ENCODE results near the gene MRPS5.
"Not testable (repeated sequence)": the region's sequence is repeated elsewhere in the genome, so short reads cannot be mapped to it uniquely, and the experiment has no call there.

The MRPS5 gene

DNA sequence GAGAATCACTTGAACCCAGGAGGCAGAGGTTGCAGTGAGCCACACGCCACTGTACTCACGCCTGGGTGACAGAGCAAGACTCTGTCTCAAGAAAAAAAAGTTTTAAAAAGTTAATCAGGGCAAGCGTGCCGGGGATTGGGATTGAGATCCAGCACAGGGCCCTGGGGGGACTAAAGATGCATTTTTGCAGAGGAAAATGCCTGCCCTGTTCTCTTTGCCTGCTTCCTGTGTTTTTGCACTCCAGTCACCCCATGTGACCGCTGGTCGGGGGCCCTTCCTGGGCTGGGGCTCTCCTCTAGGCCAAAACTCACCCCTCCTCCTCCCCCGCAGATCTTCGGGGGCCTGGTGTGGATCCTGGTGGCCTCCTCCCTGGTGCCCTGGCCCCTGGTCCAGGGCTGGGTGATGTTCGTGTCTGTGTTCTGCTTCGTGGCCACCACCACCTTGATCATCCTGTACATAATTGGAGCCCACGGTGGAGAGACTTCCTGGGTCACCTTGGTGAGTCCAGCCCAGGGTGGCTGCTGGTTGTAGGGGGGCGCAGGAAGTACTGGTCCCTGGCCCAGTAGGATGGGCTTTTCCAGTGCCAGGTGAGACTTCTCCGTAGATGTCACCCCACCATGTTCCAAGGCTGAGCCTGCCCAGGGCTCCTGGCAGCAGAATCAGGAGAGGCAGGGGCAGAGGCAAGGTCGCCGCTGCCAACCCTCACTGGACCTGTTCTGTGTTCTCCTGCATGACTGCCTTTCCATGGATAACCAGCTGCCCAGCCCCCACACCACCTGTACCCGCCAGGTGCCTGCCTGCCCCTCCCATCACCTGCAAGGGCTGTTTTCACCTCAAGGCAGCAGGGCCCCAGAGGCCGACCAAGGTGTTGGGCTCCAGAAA, 73.7 kb downstream of the MRPS5 start:
- in situ Hi-C loops (cut with MboI; ENCODE audit: low sequenced_read_pairs) = no loop called here

DNA sequence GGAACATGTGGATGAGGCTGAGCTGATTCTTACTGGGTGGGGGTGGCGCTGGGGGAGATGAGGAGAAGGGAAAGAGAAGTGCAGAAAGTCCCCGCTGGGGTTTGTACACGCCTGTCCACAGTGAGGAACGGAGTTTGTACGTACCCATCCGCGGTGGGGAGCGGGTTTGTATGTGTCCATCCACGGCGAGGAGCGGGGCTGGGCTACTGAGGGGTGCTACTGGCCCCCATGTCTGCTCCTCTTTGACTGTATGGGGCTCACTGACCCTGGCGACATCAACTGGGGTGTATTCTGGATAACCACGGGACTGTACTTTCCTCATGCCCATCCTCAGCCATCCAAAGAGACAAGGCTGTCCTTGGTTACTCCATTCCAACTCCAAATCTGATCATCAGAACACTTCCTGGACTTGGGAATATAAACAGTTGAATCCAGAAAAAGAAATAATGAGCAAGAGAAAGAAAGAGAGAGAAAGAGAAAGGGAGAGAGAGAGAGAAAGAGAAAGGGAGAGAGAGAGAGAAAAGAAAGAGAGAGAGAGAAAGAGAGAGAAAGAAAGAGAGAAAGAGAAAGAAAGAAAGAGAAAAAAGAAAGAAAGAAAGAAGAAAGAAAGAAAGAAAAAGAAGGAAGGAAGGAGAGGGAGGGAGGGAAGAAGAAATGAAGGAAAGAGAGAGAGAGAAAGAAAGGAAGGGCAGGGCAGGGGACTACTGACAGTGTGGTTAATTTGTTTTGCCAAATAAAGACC, 75.1 kb downstream of the MRPS5 start:
- in situ Hi-C loops (cut with MboI; ENCODE audit: low sequenced_read_pairs) = no loop called here

DNA sequence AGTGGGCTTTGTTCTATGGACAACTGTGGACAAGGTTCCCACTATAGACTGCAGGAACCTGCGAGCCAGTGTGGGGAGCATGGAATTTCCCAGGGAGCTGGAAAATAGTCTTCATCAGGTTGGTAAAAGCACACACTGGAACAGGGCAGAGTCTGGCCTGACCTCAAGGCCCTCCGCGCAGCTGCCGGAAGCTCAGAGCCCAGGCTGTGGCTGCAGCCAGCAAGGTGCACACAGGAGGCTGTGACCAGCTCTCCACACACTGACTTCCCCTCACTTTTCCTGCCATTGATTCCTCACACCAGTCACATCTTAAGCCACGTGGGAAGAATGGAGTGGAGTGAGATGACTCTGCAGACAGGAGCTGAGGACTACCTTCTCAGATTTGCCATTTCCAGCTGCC, 77.0 kb downstream of the MRPS5 start:
- in situ Hi-C loops (cut with MboI; ENCODE audit: low sequenced_read_pairs) = no loop called here

DNA sequence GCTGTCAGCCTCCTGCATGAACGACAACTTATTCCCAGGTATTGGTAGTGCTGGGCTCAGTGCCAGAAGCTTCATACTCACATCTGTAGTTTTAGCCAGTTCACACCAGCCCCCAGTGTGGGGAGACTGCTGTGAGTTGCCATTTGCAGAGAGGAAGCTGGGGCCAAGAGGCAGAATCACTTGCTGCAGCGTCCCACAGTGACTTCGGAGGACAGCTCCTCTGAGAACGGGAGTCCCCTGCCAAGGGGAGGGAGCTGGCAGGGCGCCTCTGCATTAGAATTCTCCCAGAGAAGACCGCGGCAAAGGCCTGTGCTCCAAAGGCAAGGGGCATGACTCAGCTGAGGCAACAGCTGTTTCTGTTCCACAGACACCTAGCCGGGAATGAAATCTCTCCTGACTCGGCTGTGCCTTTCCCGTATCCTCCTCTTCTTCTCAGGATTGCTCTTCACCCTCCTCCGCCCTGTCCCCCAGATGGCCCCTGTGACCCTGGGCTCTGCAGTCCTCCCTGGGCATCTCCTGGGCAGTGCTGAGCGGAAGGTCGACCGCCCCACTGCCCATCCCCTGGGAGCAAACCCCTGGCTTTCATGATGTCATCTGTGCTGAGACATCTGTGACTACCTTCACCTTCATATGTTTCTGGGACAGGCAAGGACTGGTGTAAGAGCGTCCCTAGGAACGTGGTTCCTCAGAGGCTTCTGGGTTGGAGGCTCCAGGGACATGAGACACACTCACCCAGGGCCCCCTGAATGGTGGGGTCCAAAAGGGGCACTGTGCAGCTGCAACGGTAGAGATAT, 78.1 kb downstream of the MRPS5 start:
- in situ Hi-C loops (cut with MboI; ENCODE audit: low sequenced_read_pairs) = no loop called here

DNA sequence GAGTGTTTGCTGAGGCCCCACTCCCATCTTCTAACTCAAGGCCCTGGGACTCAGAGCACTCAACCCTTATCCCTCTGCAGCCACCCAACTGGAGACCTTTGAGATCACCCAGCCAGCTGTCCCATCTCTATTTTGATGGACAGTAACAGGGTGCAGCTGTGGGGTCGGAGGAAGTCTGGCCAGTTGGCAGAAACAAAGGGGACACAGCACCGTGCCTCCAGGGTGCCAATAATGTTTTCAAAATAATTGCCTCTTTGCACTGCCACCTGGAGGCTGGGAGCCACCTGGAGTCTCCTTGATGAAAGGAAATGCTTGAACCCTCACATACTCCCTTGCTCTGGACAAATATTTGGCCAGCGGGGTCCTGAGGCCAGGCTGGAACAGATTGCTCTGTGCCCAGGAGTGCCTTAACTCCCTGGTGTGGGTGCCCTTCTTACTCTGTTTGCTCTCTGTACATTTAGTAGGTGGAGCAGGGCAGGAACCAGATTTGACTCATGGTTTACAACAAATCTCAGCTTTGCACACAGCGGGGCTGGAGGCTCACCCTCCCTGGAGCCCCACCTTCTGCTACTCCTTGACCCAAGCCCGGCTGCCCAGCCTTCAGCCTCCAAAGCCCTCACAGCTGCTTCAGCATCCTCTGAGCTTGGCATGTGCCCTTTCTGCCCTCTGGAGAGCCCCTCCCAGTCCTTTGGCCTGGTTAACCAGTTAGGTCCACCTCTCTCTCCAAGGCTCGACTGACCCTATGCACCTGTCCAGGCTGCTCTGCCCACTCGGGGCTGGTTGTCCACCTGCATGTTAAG, 78.9 kb downstream of the MRPS5 start:
- in situ Hi-C loops (cut with MboI; ENCODE audit: low sequenced_read_pairs) = no loop called here

DNA sequence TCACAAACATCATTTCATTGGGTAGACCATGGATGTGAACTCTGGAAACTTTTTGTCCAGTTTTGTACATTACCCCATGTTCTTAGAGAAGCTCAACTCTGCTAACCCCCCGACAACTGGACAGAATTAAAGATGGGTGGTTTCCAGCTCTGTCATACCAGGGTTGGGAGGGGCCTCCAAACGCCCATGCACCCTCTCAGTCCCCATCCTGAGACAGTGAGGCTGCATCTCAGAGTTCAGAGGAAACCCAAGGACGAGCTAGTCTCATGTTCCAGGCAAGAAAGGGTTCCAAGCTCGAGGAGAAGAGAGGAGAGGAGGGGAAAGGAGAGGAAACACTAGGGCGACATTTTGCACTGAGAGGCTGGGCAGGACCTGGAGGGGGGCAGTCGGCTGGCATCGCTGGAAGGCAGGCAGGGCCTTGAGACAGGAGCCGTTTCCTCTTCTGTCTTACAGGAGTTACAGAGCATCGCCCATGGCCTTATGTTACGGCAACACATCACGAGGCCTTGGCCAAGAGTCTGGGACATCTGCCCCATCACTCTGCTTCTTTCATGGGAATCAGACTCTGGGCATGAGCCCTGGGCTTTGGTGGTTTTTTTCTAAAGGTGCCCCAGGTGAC, 79.7 kb downstream of the MRPS5 start:
- in situ Hi-C loops (cut with MboI; ENCODE audit: low sequenced_read_pairs) = no loop called here

DNA sequence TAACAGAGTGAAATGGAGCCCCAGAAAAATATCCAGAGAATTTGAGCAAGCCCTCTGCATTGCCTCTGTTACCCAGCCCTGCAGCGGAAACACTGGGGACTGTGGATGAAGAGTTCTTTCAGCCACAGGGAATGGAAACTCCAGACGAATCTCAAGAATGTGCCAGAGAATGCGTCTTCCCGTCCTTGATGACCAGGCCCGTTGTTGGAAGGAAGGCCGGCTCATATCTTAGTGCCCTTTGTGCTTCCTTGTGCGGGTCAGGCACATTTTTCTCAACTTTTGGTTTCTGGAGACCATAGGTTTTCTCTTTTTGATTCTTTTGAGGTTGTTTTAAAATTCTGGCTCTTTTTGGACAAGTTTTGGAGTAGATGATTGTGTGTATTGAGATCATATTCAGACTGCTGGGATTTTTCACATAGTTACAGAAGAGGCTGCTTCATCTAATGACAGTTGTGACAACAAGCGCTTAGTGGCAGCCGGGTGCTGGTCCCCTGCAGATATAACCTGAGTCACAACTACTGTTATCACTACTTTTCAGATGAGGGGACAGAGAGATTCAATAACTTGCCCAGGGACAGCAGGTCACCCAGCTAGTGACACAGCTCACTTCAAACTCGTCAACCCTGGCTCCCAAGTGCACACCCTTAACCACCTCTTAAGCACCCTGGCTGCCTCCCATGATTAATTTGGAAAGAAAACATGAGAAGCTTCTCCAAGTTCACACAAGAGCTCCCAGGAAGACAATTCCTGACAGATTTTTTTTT, 80.4 kb downstream of the MRPS5 start:
- in situ Hi-C loops (cut with MboI; ENCODE audit: low sequenced_read_pairs) = no loop called here

DNA sequence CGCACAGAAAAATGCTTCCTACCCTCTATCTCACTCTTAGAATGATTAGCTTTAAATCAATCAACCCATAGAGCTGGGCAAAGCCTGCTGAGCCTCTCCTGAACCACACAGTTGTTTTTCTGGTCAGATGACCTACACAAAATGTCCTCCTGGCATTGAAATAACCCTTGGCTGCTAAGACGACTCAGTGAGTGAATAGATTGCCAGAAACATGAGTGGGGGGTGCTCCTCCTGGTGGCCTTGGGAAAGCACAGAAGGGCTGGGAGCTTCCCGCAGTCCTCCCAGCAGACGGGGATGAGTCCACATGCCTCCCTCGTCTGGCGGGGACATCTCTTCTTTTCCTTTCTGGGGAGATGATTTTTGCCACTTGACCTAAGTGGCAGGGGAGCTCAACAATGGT, 81.2 kb downstream of the MRPS5 start:
- in situ Hi-C loops (cut with MboI; ENCODE audit: low sequenced_read_pairs) = no loop called here

DNA sequence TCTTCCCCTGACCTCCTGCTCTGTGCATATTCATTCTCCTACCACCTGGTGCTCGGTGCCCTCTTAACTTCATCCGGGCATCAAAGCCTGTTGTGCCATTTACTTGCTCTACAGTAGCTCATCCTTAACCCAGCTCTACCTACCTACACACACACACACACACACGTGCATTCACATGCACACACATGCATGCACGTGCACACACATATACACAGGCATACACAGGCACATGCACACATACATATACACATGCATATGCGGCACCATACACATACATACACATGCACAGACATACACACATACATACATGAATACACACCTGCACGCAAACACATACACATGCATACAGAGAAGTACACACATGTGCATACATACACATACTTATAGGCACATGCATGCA, 81.6 kb downstream of the MRPS5 start:
- in situ Hi-C loops (cut with MboI; ENCODE audit: low sequenced_read_pairs) = no loop called here

DNA sequence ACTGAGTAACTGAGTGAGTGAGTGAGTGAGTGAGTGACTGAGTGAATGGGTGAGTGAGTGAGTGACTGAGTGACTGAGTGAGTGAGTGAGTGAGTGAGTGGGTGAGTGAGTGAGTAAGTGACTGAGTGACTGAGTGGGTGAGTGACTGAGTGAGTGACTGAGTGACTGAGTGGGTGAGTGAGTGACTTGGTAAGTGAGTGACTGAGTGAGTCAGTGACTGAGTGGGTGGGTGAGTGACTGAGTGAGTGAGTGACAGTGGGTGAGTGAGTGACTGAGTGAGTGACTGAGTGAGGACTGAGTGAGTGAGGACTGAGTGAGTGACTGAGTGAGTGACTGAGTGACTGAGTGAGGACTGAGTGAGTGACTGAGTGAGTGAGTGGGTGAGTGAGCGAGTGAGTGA, 82.2 kb downstream of the MRPS5 start:
- in situ Hi-C loops (cut with MboI; ENCODE audit: low sequenced_read_pairs) = no loop called here

DNA sequence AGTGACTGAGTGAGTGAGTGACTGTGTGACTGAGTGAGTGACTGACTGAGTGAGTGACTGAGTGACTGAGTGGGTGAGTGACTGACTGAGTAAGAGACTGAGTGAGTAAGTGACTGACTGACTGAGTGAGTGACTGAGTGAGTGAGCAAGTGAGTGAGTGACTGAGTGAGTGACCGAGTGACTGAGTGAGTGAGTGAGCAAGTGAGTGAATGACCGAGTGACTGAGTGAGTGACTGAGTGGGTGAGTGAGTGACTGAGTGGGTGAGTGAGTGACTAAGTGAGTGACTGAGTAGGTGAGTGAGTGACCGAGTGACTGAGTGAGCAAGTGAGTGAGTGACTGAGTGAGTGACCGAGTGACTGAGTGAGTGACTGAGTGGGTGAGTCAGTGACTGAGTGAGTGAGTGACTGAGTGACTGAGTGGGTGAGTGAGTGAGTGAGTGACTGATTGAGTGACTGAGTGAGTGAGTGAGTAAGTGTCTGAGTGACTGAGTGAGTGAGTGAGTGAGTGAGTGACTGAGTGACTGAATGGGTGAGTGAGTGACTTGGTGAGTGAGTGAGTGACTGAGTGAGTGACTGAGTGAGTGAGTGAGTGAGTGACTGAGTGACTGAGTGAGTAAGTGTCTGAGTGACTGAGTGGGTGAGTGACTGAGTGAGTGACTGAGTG, 82.8 kb downstream of the MRPS5 start:
- in situ Hi-C loops (cut with MboI; ENCODE audit: low sequenced_read_pairs) = no loop called here

DNA sequence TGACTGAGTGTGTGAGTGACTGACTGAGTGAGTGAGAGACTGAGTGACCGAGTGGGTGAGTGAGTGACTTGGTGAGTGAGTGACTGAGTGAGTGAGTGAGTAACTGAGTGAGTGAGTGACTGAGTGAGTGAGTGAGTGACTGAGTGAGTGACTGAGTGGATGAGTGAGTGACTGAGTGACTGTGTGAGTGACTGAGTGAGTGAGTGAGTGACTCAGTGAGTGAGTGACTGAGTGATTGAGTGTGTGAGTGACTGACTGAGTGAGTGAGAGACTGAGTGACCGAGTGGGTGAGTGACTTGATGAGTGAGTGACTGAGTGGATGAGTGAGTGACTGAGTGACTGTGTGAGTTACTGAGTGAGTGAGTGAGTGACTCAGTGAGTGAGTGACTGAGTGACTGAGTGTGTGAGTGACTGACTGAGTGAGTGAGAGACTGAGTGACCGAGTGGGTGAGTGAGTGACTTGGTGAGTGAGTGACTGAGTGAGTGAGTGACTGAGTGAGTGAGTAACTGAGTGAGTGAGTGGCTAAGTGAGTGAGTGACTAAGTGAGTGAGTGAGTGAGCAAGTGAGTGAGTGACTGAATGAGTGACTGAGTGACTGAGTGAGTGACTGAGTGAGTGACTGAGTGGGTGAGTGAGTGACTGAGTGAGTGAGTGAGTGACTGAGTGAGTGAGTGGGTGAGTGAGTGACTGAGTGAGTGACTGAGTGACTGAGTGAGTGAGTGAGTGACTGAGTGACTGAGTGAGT, 83.6 kb downstream of the MRPS5 start:
- in situ Hi-C loops (cut with MboI; ENCODE audit: low sequenced_read_pairs) = not testable (repeated sequence)

DNA sequence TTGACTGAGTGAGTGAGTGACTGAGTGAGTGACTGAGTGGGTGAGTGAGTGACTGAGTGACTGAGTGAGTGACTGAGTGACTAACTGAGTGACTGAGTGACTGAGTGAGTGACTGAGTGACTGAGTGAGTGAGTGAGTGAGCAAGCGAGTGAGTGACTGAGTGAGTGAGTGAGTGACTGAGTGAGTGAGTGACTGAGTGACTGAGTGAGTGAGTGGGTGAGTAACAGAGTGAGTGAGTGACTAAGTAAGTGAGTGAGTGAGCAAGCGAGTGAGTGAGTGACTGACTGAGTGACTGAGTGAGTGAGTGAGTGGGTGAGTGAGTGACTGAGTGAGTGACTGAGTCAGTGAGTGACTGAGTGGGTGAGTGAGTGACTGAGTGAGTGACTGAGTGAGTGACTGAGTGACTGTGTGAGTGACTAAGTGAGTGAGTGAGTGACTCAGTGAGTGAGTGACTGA, 84.2 kb downstream of the MRPS5 start:
- in situ Hi-C loops (cut with MboI; ENCODE audit: low sequenced_read_pairs) = no loop called here

DNA sequence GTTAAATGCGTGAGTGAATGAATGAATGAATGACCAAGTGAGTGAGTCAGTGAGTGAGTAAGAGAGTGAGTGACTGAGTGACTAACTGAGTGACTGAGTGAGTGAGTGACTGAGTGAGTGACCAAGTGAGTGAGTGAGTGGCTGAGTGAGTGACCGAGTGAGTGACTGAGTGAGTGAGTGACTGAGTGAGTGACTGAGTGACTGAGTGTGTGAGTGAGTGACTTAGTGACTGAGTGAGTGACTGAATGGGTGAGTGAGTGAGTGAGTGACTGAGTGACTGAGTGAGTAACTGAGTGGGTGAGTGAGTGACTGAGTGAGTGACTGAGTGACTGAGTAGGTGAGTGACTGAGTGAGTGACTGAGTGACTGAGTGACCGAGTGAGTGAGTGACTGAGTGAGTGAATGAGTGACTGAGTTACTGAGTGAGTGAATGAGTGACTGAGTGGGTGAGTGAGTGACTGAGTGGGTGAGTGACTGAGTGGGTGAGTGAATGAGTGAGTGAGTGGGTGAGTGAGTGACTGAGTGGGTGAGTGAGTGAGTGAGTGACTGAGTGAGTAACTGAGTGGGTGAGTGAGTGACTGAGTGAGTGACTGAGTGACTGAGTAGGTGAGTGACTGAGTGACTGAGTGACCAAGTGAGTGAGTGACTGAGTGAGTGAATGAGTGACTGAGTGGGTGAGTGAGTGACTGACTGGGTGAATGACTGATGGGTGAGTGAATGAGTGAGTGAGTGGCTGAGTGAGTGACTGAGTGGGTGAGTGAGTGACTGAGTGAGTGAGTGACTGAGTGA, 84.8 kb downstream of the MRPS5 start:
- in situ Hi-C loops (cut with MboI; ENCODE audit: low sequenced_read_pairs) = no loop called here

Measured in HL-60/S4 (cell line).